HFFc6 (cell line): ENCODE data around the gene ADGRL2. TPM values are rescaled to one million over a fixed set of nuclear protein-coding genes. Genes with fewer than 3 reads are reported as not detected.

Experiments
- DNase-seq: peaks from one replicate; pipeline ENCODE4 v3.0.0-alpha.2; 2018
- H3K27ac Mint-ChIP-seq: 2 replicates; pipeline ENCODE4 v1.8.0; 2020; ENCODE audit warnings: mild to moderate bottlenecking, mixed read lengths
- H3K27me3 Mint-ChIP-seq: 2 replicates; pipeline ENCODE4 v1.8.0; 2021; ENCODE audit warnings: mild to moderate bottlenecking, moderate library complexity, mixed read lengths; ENCODE audit not compliant: insufficient read depth
- H3K36me3 Mint-ChIP-seq: 2 replicates; pipeline ENCODE4 v1.8.0; 2021; ENCODE audit warnings: low read depth, mixed read lengths
- H3K4me1 Mint-ChIP-seq: 2 replicates; pipeline ENCODE4 v1.8.0; 2020; ENCODE audit warnings: low read depth, mixed read lengths
- H3K4me3 Mint-ChIP-seq: 2 replicates; pipeline ENCODE4 v1.8.0; 2020; ENCODE audit warnings: mild to moderate bottlenecking, moderate library complexity, mixed read lengths
- H3K9me3 Mint-ChIP-seq: 2 replicates; pipeline ENCODE4 v1.8.0; 2020; ENCODE audit warnings: mild to moderate bottlenecking, mixed read lengths
- CTCF ChIP-seq: fragments of 200-600 bp; sonication (generic); IDR thresholded peaks from 2 replicates; pipeline ENCODE4 v1.5.0; 2021; ENCODE audit warnings: antibody characterized with exemption, mild to moderate bottlenecking
- total RNA-seq, 6 experiments: library from RNA; stranded (reverse); fragmentation: NEBNext Ultra II Directional; extraction: Animal tissue kit (Norgen Biotek cat#: 25700); gene quantifications; 2 replicates in 1 of 6; 3 replicates in 5 of 6; pipeline ENCODE4 v1.2.3, GENCODE V29; 2021

Gene ADGRL2
- total RNA-seq, 6 experiments from 2014 or later = 2.1 to 11.1 (median 2.8) TPM

- Mint-ChIP-seq H3K27ac (no peak overlapping the region), H3K4me1 (no peaks in the 10 kb centered on the region), H3K9me3 (no peaks in the 10 kb centered on the region), H3K27me3 (no peaks in the 10 kb centered on the region), H3K36me3 (no peaks in the 10 kb centered on the region), H3K4me3 (no peak overlapping the region)
- no peak for TF ChIP-seq CTCF
- DNase-seq = no peak
Measured at GRCh38 chr1:81792184-81792583, 8.6 kb upstream of the ADGRL2 start.

GRCh38 chr1:81797701-81798100 lies 3.0 kb upstream of the ADGRL2 start:
- peaks cover 13% of the 10 kb centered on the region; the same call in 1 of the 2 replicates for H3K4me1 Mint-ChIP-seq
- no peak for DNase-seq
- no peak for TF ChIP-seq CTCF
- H3K27ac Mint-ChIP-seq = no peak overlapping the region
- no peaks in the 10 kb centered on the region for H3K36me3 Mint-ChIP-seq
- H3K9me3 Mint-ChIP-seq = no peaks in the 10 kb centered on the region
- no peak overlapping the region for H3K4me3 Mint-ChIP-seq
- H3K27me3 Mint-ChIP-seq = peaks cover 10% of the 10 kb centered on the region; the same call in 1 of the 2 replicates

DNA sequence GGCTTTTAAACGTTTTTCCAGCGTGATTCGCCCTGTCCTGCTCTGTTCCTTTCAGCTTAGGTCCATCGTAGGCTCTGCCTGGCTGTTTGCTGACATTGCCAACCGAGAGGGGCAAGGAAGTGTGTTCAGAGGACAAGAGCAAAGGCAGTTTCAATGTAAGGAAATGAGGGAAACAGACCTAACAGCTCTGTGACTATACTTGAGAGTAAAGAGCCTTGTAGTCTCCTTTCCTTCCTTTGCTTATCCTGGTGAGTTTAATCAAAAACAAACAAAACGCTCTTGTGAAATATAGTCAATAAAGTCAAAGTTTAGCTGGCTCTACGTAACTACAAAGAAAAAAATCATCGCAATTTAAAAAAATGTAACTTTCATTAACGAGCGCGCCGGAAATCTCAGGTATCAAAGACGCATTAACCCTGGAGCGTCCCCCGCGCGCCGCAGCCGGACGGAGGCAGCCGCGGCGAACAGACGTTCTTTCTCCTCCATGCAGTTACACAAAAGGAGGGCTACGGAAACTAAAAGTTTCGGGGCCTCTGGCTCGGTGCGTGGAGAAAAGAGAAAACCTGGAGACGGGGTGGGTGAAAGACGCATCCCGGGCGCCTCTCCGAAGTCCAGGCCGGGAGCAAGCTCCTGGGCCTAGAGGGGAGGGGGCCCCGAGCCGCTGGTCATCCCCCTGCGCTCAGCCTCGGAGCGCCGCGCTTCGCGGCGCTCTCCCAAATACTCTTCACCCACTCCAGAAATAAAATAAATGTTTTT lies 617 bp upstream of the ADGRL2 start:
- H3K36me3 Mint-ChIP-seq = no peaks in the 10 kb centered on the region
- H3K9me3 Mint-ChIP-seq = no peaks in the 10 kb centered on the region
- H3K27me3 Mint-ChIP-seq = peaks cover 18% of the 10 kb centered on the region
- peak; percentile 30 for DNase-seq
- no peak for TF ChIP-seq CTCF
- H3K27ac Mint-ChIP-seq = peak overlapping the region; percentile 30; the same call in 1 of the 2 replicates
- peak overlapping the region; percentile 95 for H3K4me3 Mint-ChIP-seq
- H3K4me1 Mint-ChIP-seq = peaks cover 22% of the 10 kb centered on the region

DNA sequence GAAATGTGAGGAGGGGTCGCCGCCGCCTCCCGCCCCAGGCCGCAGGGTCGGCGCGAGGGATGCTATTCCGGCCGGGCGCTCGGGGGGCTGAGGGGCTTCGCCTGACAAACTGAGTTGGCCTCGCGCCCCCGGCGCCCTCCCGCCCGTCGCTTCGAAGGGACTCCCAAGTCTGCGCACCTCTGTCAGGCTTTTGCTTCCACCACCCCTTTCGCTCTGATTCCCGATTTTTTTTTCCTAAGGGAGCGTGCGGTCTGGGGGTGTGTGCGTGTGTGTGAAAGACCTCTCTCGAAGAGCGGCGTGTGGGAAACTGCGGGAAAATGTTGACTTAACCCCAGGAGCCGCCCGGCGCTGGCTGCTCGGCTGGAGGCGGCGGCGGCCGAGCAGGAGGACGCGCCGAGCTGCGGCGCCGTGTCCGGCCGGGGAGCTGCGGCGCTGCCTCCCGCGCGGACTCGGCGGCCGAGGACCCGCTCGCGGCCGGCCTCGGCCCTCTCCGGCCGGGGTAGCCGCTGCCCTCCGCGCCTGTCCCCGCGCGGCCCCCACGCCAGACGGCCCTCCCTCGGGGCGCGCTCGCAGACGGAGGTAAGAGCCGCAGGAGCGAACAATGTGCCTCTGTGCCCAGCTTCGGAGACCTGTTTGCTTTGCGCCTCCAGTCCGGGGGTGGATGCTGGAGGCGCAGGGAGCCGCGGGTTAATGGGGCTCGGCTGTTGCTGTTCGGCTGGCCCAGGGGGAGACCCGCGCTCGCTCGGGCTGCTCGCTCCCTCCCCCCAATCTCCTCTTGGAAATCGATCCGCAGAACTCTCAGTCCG lies 1.1 kb downstream of the ADGRL2 start:
- H3K27me3 Mint-ChIP-seq = peaks cover 23% of the 10 kb centered on the region
- no peak for TF ChIP-seq CTCF
- no peaks in the 10 kb centered on the region for H3K36me3 Mint-ChIP-seq
- no peaks in the 10 kb centered on the region for H3K9me3 Mint-ChIP-seq
- peaks cover 22% of the 10 kb centered on the region for H3K4me1 Mint-ChIP-seq
- no peak overlapping the region for H3K27ac Mint-ChIP-seq
- peak overlapping the region; percentile 95 for H3K4me3 Mint-ChIP-seq
- DNase-seq = peak; percentile 3

DNA sequence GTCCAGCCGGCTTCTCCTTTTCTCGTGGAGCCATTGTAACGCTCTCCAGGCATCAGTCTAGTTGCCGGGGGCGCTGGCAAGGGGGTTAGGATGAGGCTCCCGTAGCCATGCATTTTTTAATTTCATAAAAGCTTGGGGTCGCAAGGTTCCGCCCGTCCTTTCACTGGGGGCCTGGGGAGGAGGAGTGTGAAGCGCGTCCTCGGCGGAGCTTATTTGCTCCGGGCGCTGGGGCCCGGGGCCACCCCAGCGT lies 1.6 kb downstream of the ADGRL2 start:
- no peak for DNase-seq
- no peaks in the 10 kb centered on the region for H3K9me3 Mint-ChIP-seq
- peaks cover 22% of the 10 kb centered on the region for H3K4me1 Mint-ChIP-seq
- peaks cover 23% of the 10 kb centered on the region for H3K27me3 Mint-ChIP-seq
- H3K27ac Mint-ChIP-seq = no peak overlapping the region
- no peaks in the 10 kb centered on the region for H3K36me3 Mint-ChIP-seq
- no peak for TF ChIP-seq CTCF
- H3K4me3 Mint-ChIP-seq = peak overlapping the region; percentile 84
